Testis (tissue), 3 donors: Measurements from ENCODE around the gene EYA3. TPM values are rescaled to one million over a fixed set of nuclear protein-coding genes. Genes with fewer than 3 reads are reported as not detected.

ENCODE experiments used
- DNase-seq: peaks from one replicate; pipeline ENCODE4 v3.0.0-alpha.2; 2019
- H3K27ac ChIP-seq, 2 donors: fragments of 200-600 bp; sonication (generic); one replicate each; pipeline ENCODE4 v1.5.1; 2019
- H3K27me3 ChIP-seq: fragments of 200-600 bp; sonication (generic); one replicate; pipeline ENCODE4 v1.5.1; 2019
- H3K36me3 ChIP-seq: fragments of 200-600 bp; sonication (generic); one replicate; pipeline ENCODE4 v1.5.1; 2017; ENCODE audit warnings: low read depth; ENCODE audit errors: missing control alignments
- H3K4me1 ChIP-seq: fragments of 200-600 bp; sonication (generic); one replicate; pipeline ENCODE4 v1.5.1; 2019
- H3K4me3 ChIP-seq, 2 donors: fragments of 200-600 bp; sonication (generic); one replicate each; pipeline ENCODE4 v1.5.1; 2017 to 2019
- H3K9me3 ChIP-seq: fragments of 200-600 bp; sonication (generic); one replicate; pipeline ENCODE4 v1.5.1; 2017
- CTCF ChIP-seq, 3 experiments: fragments of 450-650 bp in 2 of 3; fragments of 200-600 bp in 1 of 3; sonication (generic) in 1 of 3; IDR thresholded peaks; one replicate each; pipeline ENCODE4 v1.5.1; 2016 to 2019; ENCODE audit warnings: antibody characterized with exemption in 3 of 3, mild to moderate bottlenecking in 2 of 3, moderate library complexity in 1 of 3
- POLR2A ChIP-seq: fragments of 450-650 bp; IDR thresholded peaks from one replicate; pipeline ENCODE4 v1.6.1; 2017; ENCODE audit warnings: antibody characterized with exemption, mild to moderate bottlenecking, moderate library complexity
- WGBS, 2 donors: methylation state at CpG; one replicate each; pipeline ENCODE4 v1.1.5; 2018; 5-methylcytosine and 5-hydroxymethylcytosine counted together
- intact Hi-C: fragments of 100-400 bp; cut with DNase I; formaldehyde crosslinking; loops from one replicate; pipeline ENCODE4 v1.15.1; 2023; ENCODE audit warnings: low total_unique reads
- polyA plus RNA-seq: library from polyadenylated mRNA; stranded (reverse); fragments of 350-450 nt; fragmentation: Illumina TruSeq; extraction: RNeasy Lipid Tissue Mini Kit (QIAGEN cat#74804); gene quantifications from one replicate; pipeline ENCODE4 v1.2.3, GENCODE V29; 2014; ENCODE audit warnings: low read depth, low replicate concordance; ENCODE audit not compliant: insufficient read depth
- total RNA-seq, 2 donors: library from RNA; depleted of rRNA; stranded (reverse); fragments of >200 nt; gene quantifications; one replicate each; pipeline ENCODE4 v1.2.3, GENCODE V29; 2016

Gene EYA3
- total and polyA plus RNA-seq, 3 donors from 2014 or later = 28.3 to 41.9 (median 31.5) TPM

- no peak for DNase-seq
- WGBS, 2 donors = 29 to 49% methylated on average over 2 of the region's 2 CpGs
- H3K9me3 ChIP-seq = no peaks in the 10 kb centered on the region
- H3K27ac ChIP-seq = no peak overlapping the region
- no peaks in the 10 kb centered on the region for H3K36me3 ChIP-seq
- TF ChIP-seq CTCF (IDR thresholded peaks at IDR 0.05) (no peak), POLR2A (no peak)
- H3K4me1 ChIP-seq = no peaks in the 10 kb centered on the region
- intact Hi-C loops = no loop called here
- no peaks in the 10 kb centered on the region for H3K27me3 ChIP-seq
- H3K4me3 ChIP-seq = no peak overlapping the region
Measured at GRCh38 chr1:27979859-27980201, 108.6 kb downstream of the EYA3 start.

DNA sequence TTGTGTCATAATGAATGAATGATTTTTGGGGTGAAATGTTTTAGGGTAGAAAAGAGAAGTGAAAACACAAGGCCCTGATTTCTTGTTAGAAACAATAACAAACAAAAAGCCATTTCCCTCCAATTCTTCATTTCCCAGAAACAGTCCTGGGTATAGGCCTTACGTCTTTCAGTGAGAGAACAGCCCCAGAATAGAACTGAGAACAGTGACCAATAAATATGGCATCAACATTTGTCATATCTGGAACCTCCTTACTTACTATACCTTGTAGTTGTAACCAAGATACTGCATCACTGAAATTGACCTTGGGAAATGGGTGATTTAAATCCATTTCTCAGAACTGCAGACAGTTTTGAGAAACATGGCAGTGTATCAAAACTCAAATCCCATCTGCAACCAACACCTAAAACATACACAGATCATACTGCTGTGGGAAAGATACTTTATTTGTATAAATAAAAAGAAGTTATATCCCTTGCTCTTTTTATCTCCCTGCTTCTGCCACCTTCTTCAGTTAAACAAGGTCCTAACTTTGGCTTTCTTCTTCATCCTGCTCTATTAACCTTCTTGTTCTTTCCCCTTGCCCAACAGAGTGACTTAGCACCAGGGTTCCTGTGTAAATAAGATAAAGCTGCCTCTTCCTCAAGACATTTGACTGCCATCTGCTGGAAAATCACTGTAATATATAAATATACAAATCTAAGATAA is 109.1 kb downstream of the EYA3 start:
- DNase-seq = no peak
- Histone ChIP-seq H3K4me3 (no peak overlapping the region), H3K4me1 (no peaks in the 10 kb centered on the region), H3K27me3 (no peaks in the 10 kb centered on the region), H3K36me3 (no peaks in the 10 kb centered on the region), H3K9me3 (no peaks in the 10 kb centered on the region), H3K27ac (no peak overlapping the region)
- TF ChIP-seq CTCF (IDR thresholded peaks at IDR 0.05) (peak; percentile 16 to 47 (median 41)), POLR2A (no peak)
- intact Hi-C loops = no loop called here
- WGBS, 2 donors = 80 to 87% methylated on average over 1 of the region's 1 CpG

- DNase-seq = no peak
- Histone ChIP-seq H3K4me3 (no peak overlapping the region), H3K27ac (no peak overlapping the region), H3K9me3 (no peaks in the 10 kb centered on the region), H3K27me3 (no peaks in the 10 kb centered on the region), H3K4me1 (peaks cover 8% of the 10 kb centered on the region), H3K36me3 (no peaks in the 10 kb centered on the region)
- TF ChIP-seq POLR2A (no peak), CTCF (IDR thresholded peaks at IDR 0.05) (no peak)
- intact Hi-C loops = no loop called here
Measured at GRCh38 chr1:27974417-27974781, 114.0 kb downstream of the EYA3 start.

DNA sequence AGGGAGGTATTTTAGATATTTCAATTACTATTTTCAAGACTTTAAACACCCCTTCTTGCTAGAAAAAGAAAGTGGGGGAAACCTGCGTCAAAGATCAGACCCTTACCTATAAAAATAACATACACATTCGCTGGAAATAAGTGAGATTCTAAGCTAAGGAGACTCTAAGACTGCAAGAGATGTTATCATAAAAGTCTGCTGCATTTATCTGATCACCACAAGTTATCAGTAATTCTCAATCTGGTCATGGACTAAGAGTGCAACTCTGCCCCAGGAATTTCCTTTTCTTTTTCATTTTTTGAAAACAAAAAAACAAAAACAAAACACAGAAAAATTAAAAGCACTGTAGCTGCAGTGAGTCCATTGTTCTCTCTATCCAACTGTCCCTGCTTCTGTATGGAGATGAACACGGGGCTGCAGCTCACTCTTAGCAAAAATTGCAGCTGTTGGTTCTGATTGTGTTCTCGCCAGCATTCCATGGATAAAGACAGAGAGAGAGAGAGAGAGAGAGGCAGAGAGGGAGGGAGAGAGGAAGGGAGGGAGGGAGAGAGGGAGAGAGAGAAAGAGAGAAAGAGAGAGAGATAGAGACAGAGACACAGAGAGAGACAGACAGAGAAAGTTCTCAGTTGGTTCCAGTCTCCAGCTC is 114.5 kb downstream of the EYA3 start:
- intact Hi-C loops = no loop called here
- Histone ChIP-seq H3K4me3 (no peak overlapping the region), H3K4me1 (peaks cover 8% of the 10 kb centered on the region), H3K27ac (no peak overlapping the region), H3K27me3 (no peaks in the 10 kb centered on the region), H3K36me3 (no peaks in the 10 kb centered on the region), H3K9me3 (no peaks in the 10 kb centered on the region)
- 82 to 83% methylated on average over 4 of the region's 4 CpGs for WGBS, 2 donors
- TF ChIP-seq CTCF (IDR thresholded peaks at IDR 0.05) (no peak), POLR2A (no peak)
- no peak for DNase-seq

- Histone ChIP-seq H3K4me3 (no peak overlapping the region), H3K36me3 (no peaks in the 10 kb centered on the region), H3K27me3 (no peaks in the 10 kb centered on the region), H3K4me1 (peaks cover 8% of the 10 kb centered on the region), H3K9me3 (no peaks in the 10 kb centered on the region), H3K27ac (no peak overlapping the region)
- intact Hi-C loops = no loop called here
- DNase-seq = no peak
- WGBS, 2 donors = 62 to 70% methylated on average over 4 of the region's 4 CpGs
- TF ChIP-seq POLR2A = no peak
- no peak for TF ChIP-seq CTCF (IDR thresholded peaks at IDR 0.05)
Measured at GRCh38 chr1:27972141-27972540, 116.3 kb downstream of the EYA3 start.
